DMS153 treated with DMSO at 0.1 percent for 48 hours (cell line): ENCODE measurements around the gene ABCC8.
A peak's percentile ranks its signal among the peaks of the same experiment; 100 is the strongest.
"Not testable (repeated sequence)": the region's sequence is repeated elsewhere in the genome, so short reads cannot be mapped to it uniquely, and the experiment has no call there.

Source experiments
- DNase-seq: peaks from one replicate; lab custom pipeline; 2025; ENCODE audit not compliant: unreplicated experiment; lab: John Stamatoyannopoulos, UW

Gene ABCC8

GRCh38 chr11:17431139-17431538 lies 45.5 kb downstream of the ABCC8 start:
- no peak for DNase-seq

GRCh38 chr11:17430616-17431015 lies 46.0 kb downstream of the ABCC8 start:
- DNase-seq, result no peak

- no peak for DNase-seq
These were observed 47.7 kb downstream of the ABCC8 start for GRCh38 chr11:17428925-17429324.

GRCh38 chr11:17428261-17428660 lies 48.4 kb downstream of the ABCC8 start:
- DNase-seq, result no peak

GRCh38 chr11:17426233-17426632 lies 50.4 kb downstream of the ABCC8 start:
- DNase-seq, result not testable (repeated sequence)

- DNase-seq, result no peak
These were observed 52.9 kb downstream of the ABCC8 start for GRCh38 chr11:17423533-17424310.

- DNase-seq, result no peak
These were observed 54.9 kb downstream of the ABCC8 start for GRCh38 chr11:17421781-17422180.

GRCh38 chr11:17418444-17419081 lies 58.1 kb downstream of the ABCC8 start:
- DNase-seq, result no peak

- DNase-seq, result no peak
These were observed 60.2 kb downstream of the ABCC8 start for GRCh38 chr11:17416492-17416891.

GRCh38 chr11:17415523-17416104 lies 61.0 kb downstream of the ABCC8 start:
- DNase-seq, result no peak

GRCh38 chr11:17414992-17415391 lies 61.7 kb downstream of the ABCC8 start:
- no peak for DNase-seq

- DNase-seq, result peak; percentile 74
These were observed 62.3 kb downstream of the ABCC8 start for GRCh38 chr11:17414317-17414737.

GRCh38 chr11:17413414-17414316 lies 63.0 kb downstream of the ABCC8 start:
- peak; percentile 90 for DNase-seq

- DNase-seq, result no peak
These were observed 64.0 kb downstream of the ABCC8 start for GRCh38 chr11:17412488-17413180.

GRCh38 chr11:17411418-17411817 lies 65.2 kb downstream of the ABCC8 start:
- DNase-seq, result no peak

- DNase-seq, result no peak
These were observed 65.9 kb downstream of the ABCC8 start for GRCh38 chr11:17410606-17411379.

- no peak for DNase-seq
These were observed 68.0 kb downstream of the ABCC8 start for GRCh38 chr11:17408641-17409040.

- DNase-seq, result no peak
These were observed 68.6 kb downstream of the ABCC8 start for GRCh38 chr11:17408026-17408425.

GRCh38 chr11:17407575-17407974 lies 69.1 kb downstream of the ABCC8 start:
- DNase-seq, result no peak

GRCh38 chr11:17406818-17407149 lies 69.9 kb downstream of the ABCC8 start:
- DNase-seq, result no peak
